GM19193 (cell line): ENCODE measurements around the gene C16orf82.

ENCODE experiments used
- POLR2A ChIP-seq: IDR thresholded peaks from 4 replicates; pipeline ENCODE4 v1.6.1; 2011; ENCODE audit not compliant: insufficient read depth, insufficient read length; ENCODE audit errors: extremely low read depth

Gene C16orf82

DNA sequence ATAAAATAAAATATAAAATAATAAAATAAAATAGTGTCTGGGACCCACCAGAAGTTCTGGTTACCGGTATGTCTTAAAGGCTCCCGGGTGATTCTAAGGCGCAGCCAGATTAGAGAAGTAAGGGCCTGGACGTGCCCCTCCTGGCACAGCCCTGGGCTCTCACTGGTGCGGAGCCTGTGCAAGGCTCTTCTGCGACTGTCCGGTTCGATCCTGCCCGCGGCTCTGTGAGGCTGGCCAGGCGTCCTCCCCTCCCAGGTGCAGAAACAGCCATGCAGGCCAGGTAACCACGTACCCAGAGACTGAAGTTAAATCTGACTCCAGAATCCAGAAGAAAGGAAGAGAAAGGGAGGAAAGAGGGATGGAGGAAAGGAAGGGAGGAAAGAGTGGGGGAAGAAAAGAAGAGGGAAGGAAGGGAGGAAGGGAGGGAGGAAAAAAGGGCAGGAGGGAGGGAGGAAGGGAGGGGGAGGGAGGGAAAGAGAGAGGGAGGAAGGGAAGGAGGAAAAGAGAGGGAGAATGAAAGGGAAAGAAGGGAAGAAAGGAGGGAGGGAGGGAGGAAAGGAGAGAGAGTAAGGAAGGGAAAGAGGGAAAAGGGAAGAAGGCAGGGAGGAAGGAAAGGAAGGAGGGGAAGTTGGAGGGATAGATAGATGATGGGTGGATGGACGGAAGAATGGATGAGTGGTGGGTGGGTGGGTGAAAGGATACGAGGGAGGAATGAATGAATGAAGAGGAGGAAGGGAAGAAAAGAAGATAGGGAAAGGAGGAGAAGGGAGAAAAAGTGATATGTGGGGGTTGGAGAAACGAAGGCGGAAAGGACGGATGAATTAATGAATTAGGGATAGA is 42.3 kb downstream of the C16orf82 start:
- no peak for TF ChIP-seq POLR2A

DNA sequence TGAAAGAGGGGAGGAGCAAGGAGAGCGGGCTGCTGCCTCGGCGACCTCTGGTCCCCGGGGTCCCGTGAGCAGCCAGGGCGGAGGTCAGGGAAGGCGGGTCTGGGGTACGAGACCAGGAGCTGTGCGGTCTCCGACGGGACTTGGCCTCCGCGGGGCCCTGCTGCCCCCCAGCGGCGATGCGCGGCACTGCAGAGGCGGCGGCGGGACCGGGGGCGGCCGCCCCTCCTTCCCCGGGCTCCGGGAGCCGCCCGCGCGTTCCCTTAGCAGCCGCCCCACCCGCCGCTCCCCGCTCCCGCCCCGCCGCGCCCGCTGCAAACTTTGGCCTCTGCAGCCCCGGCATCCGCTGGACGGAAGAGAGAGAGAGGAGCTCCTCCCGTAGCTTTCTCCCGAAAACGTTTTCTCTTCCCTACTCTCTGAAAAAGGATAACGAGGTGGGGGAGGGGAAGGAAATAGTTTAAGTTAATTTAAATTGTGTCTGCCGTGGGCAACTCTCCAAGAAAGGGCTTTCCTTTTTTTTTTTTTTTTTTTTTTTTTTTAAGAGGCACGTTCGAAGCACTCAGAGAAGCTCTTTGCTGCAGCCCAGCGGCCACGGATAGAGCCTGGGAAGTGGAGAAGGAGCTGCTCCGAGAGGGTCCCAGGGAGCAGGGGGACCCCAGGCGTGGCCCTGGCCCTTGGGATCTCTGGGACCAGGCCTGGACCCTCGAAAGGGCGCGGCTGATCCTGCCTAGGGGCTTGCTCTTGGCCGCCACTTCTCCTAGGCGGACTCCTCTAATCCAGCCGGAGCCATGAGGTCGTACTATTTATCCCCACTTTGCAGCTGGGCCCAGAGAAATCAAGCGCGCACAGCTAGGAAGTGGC is 43.2 kb downstream of the C16orf82 start:
- TF ChIP-seq POLR2A, result no peak

DNA sequence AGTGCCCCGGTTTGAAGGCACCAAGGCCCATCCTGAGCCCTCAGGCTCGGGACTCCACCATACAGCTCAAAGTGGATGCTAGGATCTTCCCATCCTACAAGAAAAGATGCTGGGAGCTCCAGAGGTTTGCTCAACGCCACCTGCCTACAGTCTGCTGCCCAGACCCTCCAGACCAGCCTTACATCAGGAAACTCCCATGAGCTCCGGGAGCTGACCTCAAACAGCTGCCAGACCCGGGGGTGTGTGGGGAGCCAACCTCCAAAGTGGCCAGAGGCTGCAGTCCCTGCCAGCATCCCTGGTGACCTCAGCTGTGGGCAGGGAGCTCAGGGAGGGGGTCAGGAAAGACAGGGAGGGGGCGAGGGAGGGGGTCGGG is 43.8 kb downstream of the C16orf82 start:
- no peak for TF ChIP-seq POLR2A

DNA sequence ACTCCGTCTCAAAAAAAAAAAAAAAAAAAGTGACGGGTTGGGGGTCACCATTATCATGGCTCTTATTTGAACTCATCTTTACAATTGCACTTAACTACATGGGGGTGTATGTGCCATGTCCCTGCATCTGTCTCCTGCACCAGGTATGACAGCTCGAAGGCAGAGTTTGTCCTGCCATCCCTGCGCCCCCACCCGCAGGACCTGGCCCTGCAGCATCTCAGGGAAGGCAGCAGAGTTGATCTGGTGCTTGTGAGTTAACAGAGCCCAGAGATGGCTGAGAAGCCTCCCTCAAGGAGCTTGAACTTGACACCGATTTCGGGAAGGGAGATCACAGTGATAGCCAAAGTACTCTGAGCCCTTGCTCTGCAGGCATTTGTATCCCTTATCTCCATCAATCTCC is 44.8 kb downstream of the C16orf82 start:
- no peak for TF ChIP-seq POLR2A

DNA sequence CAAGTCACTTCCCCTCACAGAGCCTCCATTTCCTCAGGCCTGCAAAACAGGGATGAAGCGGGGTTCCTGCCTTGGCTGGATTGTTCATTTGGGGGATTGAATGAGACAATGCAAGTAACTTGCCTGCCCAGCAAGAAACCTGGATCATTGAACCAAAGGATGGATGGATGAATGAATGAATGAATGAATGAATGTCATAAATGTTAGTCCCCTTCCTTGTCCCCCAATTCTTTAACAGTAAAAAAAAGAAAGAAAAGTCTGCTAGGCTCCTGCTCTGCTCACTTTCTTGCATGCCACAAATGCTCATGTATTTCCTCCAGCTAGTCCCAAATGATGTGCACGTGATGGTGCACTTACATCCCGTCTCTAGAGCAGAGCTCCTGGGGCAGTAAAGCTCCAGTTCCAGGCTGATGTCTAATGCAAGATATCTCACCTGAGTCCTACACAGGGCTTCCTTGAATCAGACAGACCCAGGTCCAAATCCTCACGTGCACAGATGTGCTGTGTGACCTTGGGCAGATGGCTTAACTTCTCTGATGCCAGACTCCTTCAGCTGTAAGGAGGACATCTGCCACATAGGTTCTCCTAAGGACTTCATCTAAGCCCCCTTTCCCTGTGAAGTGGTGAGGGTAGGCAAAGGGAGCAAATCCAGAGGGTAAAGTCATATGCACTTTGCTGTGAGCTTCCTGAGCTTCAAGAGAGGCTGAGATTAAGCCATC is 45.5 kb downstream of the C16orf82 start:
- no peak for TF ChIP-seq POLR2A

DNA sequence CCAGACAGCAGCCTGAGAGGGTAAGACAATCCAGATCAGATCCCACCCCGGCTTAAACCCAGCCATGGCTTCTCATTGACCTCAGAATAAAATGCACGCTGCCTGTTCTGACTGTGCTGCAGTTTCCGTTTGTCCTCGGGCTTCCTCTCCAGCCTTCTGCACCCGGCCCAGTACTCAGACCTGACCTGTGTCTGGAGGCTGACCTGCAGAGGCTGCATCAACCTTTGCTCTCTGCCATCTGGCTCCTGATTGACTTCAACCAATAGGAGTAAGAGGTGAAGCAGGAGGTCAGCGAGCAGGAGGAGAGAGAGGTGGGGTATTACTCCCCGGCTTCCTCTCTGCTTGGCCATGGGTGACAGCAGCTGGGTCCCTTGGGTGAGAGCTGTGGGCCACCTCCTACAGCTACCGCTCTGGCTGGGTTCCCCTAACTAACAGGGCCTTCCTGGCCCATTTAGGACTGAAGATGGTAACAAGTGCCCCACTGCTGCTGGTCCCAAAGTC is 46.7 kb downstream of the C16orf82 start:
- no peak for TF ChIP-seq POLR2A

DNA sequence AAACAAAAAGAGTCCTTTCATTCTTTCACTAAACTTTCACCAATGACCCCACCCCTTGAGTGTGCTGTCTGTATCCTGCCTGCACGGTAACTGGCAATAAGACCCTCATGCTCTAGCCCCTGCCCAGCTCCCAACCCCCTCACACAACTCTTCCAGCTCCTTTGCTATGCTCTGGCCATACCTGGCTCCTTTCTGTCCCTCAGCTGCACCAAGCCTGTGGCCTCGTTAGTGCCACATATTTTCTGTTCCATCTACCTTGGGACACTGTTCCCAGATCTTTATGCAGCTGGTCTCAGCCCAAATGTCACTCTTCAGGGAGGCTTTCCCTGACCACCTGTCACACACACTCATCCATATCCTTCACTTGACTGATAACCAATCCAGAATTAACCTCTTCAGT is 47.3 kb downstream of the C16orf82 start:
- TF ChIP-seq POLR2A, result no peak

DNA sequence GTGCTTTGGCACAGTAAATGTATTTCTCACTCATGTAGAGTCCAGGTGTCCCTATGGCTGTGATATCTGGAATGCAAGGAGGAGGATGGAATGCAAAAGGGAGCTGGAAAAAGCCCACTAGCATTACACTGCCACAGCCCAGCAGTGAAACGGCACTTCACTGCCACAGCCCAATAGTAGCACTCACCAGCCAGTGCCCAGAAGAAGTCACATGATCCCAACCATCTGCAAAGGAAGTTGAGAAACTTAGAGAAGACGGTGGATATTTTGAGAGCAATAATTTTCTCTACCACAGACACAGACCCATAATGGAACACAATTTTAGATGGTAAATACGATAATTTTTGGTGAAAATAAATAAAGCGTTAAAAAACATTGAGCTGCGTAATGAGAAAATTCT is 51.8 kb downstream of the C16orf82 start:
- TF ChIP-seq POLR2A, result no peak
